Mucosa of stomach (tissue), 1 donor: ENCODE measurements around the gene TNFAIP3.

Source experiments
- H3K27me3 ChIP-seq: one replicate; pipeline ENCODE4 v1.7.0; 2013; ENCODE audit warnings: mild to moderate bottlenecking, low read length; ENCODE audit not compliant: control insufficient read depth, insufficient read depth
- H3K36me3 ChIP-seq: one replicate; pipeline ENCODE4 v1.7.0; 2013; ENCODE audit warnings: low read length; ENCODE audit not compliant: control insufficient read depth, insufficient read depth
- H3K4me1 ChIP-seq: one replicate; pipeline ENCODE4 v1.7.0; 2013; ENCODE audit warnings: mild to moderate bottlenecking, low read length; ENCODE audit not compliant: control insufficient read depth, insufficient read depth
- H3K4me3 ChIP-seq: one replicate; pipeline ENCODE4 v1.7.0; 2013; ENCODE audit warnings: low read length
- H3K9ac ChIP-seq: one replicate; pipeline ENCODE4 v1.7.0; 2013; ENCODE audit warnings: mild to moderate bottlenecking, low read length, moderate library complexity
- H3K9me3 ChIP-seq: one replicate; pipeline ENCODE4 v1.7.0; 2013; ENCODE audit warnings: mild to moderate bottlenecking, low read length, moderate library complexity; ENCODE audit not compliant: control insufficient read depth
- donor health status: Pancreatic carcinoma.

Gene TNFAIP3

DNA sequence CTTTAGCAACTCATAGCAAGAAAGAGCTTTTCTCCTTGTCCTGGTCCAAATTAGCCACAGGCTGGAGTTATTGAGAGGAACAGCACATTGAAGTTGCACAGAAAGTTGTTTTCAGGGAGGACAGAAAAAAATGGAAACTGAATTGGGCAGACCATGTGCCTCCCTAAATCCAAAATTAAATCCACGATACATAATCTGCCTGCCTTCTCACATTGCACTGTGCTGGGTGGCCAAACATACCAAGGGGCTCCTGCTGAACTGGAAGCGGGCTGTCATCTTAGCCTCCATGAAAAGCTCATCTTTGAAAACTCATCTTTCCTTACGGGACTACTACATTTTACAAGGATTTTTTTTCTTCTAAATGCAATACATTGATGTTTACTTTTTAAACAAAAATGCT is 59.9 kb downstream of the TNFAIP3 start:
- Histone ChIP-seq H3K9me3 (no peaks in the 10 kb centered on the region), H3K4me1 (peaks cover 11% of the 10 kb centered on the region), H3K27me3 (no peaks in the 10 kb centered on the region), H3K9ac (no peak overlapping the region), H3K36me3 (no peaks in the 10 kb centered on the region), H3K4me3 (no peak overlapping the region)

DNA sequence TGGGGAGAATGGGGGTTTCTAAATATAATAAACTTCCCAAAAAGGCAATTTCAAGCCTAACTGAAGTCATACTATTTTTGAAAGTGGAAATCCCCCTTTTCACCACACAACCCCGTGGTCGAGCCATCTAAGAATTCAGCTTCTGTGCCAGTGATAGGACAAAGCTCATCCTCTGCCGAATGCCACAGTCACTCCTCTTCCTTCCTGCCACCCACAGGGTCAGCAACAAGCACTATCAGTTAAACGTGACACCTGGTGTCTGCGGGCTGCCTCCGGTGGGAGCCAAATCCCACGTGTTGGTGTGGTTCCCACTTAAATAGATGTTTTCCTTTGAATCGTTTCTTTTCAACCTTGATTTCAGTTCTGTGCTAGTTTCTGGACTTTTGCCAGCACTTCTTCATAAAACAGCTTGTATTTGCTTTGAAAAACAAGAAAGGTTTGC is 60.7 kb downstream of the TNFAIP3 start:
- no peaks in the 10 kb centered on the region for H3K9me3 ChIP-seq
- no peaks in the 10 kb centered on the region for H3K36me3 ChIP-seq
- H3K9ac ChIP-seq, result no peak overlapping the region
- H3K4me3 ChIP-seq, result no peak overlapping the region
- H3K27me3 ChIP-seq, result no peaks in the 10 kb centered on the region
- peaks cover 11% of the 10 kb centered on the region for H3K4me1 ChIP-seq

DNA sequence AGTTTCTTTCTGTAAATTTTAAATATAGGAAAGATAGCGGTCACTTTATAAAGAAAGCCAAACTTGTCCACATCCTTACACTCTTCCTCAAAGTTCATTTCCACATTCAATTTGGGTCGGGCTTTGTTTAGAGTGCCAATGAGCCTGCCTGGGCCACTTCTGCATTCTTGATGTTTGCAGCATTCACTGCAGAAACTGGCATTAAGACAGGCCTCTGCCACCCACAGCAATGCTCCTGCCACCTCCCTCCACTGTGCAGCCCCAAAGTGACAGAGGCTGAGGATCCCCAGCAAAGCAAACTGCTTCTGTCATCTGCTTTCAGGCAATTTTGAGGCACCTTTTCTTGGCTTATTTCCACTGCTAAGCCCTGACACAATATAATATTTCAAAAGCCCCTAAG is 61.2 kb downstream of the TNFAIP3 start:
- H3K9me3 ChIP-seq, result no peaks in the 10 kb centered on the region
- no peak overlapping the region for H3K4me3 ChIP-seq
- H3K9ac ChIP-seq, result no peak overlapping the region
- no peaks in the 10 kb centered on the region for H3K27me3 ChIP-seq
- H3K4me1 ChIP-seq, result peaks cover 11% of the 10 kb centered on the region
- H3K36me3 ChIP-seq, result no peaks in the 10 kb centered on the region

DNA sequence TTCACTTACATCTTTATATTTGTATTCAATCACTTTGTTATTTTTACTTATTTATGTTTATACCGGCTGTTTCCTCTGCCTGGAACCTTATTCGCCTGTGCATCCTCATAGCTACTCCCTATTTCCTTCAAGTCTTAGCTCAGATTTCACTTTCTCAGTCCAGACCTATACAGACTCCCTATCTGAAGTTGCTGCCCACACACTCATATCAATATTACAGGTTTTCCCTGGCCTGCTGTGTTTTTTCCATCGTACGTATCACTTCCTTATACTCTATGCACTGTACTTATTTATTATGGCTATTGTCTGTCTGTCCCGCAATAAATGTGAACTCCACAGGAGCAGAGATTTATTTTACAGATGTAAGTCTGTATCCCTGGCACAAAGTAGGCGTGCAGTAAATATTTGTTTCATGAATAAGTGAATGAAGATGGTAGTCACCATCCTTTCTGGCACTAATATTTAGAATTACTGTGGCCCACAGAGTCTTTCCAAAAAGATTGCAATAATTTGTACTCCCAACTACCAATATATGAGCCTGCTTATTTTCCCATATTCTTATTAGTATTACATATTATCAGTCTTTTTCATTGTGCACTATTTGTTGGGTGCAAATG is 64.9 kb downstream of the TNFAIP3 start:
- no peaks in the 10 kb centered on the region for H3K36me3 ChIP-seq
- no peaks in the 10 kb centered on the region for H3K27me3 ChIP-seq
- H3K4me1 ChIP-seq, result no peaks in the 10 kb centered on the region
- H3K4me3 ChIP-seq, result no peak overlapping the region
- H3K9ac ChIP-seq, result no peak overlapping the region
- no peaks in the 10 kb centered on the region for H3K9me3 ChIP-seq
